ENCODE data around the gene DUOX2.
"Not testable (repeated sequence)": the region's sequence is repeated elsewhere in the genome, so short reads cannot be mapped to it uniquely, and the experiment has no call there.

The DUOX2 gene

GRCh38 chr15:45073602-45074001, 40.4 kb downstream of the DUOX2 start:
- DNase-seq (ENCODE audit: low spot score): not testable (repeated sequence)

DNA sequence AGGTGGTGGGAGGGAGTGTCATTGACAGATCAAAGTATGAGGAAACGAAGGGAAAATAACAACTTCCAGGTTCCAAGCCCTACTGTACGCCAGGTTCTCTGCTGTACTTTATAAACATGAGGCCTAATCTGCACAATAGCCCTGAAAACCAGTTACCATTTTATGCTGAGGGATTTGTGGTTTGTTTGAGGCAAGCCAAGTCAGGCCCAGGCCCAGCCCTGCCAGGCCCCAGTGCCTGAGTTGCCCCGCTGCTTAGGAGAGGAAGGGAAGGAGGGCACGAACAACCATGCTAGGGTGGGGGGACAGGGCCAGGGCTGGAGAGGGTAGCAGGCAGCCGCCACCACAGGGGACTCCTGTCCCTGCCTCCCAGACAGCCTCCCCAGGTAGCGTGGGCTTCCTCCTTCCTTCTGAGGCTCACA, 44.0 kb downstream of the DUOX2 start:
- not testable (repeated sequence) for DNase-seq (ENCODE audit: low spot score)

- DNase-seq (ENCODE audit: low spot score): no peak
Observed at GRCh38 chr15:45064386-45064785, 49.6 kb downstream of the DUOX2 start.

DNA sequence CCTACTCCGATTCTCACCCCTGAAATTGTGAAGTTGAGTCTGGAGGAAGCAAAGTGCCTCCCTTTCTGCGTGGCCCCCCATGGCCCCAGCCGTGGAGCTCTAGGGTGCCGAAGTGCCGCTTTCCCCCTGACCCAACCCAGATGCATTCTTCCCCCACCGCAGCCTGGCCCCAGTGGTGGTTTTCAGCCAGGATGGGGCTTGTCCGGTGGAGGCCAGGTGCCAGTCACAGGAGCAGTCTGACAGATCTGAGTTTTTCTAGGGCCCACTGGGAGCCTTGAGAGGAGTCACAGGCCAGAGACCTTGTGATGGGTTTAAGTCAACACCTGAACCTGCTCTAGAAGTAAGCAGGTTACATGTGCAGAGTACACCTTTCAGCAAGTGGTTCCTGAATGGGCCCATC, 51.7 kb downstream of the DUOX2 start:
- DNase-seq (ENCODE audit: low spot score): not testable (repeated sequence)

- not testable (repeated sequence) for DNase-seq (ENCODE audit: low spot score)
Observed at GRCh38 chr15:45058690-45059675, 55.0 kb downstream of the DUOX2 start.

DNA sequence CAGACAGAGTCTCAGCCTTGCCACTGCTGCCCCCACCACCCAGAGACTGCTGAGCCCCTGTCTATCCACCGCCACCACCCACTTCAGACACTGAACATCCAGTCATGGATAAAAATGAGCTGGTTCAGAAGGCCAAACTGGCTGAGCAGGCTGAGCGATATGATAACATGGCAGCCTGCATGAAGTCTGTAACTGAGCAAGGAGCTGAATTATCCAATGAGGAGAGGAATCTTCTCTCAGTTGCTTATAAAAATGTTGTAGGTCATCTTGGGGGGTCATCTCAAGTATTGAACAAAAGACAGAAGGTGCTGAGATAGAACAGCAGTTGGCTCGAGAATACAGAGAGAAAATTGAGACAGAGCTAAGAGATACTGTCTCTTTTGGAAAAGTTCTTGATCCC, 61.3 kb downstream of the DUOX2 start:
- not testable (repeated sequence) for DNase-seq (ENCODE audit: low spot score)

DNA sequence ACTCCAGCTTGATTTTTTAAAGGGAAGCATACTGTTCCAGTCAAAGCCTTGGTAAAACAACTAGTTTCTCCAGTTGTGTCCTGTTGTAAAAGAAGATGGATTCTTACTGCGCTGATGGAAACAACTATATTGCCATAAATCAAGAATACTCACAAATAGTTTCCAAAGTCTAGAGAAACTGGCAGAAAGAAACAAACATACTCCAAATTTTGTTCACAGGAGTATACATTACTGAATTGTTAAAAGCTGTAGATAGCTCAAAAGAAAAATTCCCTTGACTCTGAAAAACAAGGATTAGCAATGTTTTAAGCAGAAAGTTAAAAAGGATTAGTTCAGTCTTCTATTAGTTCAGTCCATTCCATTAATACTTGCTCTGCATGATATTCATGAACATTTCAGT, 63.4 kb downstream of the DUOX2 start:
- DNase-seq (ENCODE audit: low spot score): no peak

GRCh38 chr15:45048794-45049631, 65.0 kb downstream of the DUOX2 start:
- DNase-seq (ENCODE audit: low spot score): no peak

DNA sequence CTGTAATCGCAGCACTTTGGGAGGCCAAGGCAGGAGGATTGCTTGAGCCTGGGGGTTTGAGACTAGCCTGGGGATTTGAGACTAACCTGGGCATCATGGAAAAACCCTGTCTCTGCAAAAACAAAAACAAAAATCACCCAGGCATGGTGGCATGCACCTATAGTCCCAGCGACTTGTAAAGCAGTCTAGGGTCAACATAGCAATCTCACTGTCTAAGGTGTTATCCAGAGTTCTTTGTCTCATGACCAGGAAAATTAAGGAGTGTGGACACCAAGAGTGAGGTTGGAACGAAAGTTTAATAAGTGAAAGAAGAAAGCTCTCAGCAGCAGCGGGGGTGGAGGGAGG, 65.6 kb downstream of the DUOX2 start:
- DNase-seq (ENCODE audit: low spot score): not testable (repeated sequence)

DNA sequence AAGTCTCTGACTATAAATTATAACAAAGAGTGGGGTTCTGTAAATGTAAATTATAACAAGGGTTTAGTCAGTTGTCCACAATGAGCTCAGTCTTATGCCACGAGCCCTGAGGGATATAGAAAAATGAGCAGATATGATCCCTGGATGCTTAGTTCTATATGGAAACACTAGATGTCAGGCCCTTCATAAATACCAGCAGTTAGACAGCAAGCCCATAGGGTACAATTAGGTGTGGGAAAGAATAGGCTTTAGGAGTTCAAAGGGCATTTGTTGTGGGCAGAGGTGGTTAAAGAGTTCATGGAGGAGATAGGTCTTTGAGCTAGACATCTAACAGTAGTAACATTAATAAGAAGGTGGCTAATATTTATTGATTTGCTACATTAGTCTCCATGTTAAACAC, 69.7 kb downstream of the DUOX2 start:
- not testable (repeated sequence) for DNase-seq (ENCODE audit: low spot score)

- not testable (repeated sequence) for DNase-seq (ENCODE audit: low spot score)
Observed at GRCh38 chr15:45042859-45043258, 71.1 kb downstream of the DUOX2 start.

All from cerebellar cortex (tissue), 1 donor.